Esophagus muscularis mucosa (tissue), 4 donors: ENCODE results near the gene IER3.

Experiments used
- EP300 ChIP-seq: sonication (generic); formaldehyde crosslinking; IDR thresholded peaks from one replicate; pipeline ENCODE4 v1.6.1; 2017; ENCODE audit warnings: antibody characterized with exemption
- POLR2AphosphoS5 ChIP-seq, 2 donors: sonication (generic); formaldehyde crosslinking; IDR thresholded peaks; one replicate each; pipeline ENCODE4 v1.6.1; 2017; ENCODE audit warnings: antibody characterized with exemption in 2 of 2
- TF ChIP-seq, protein P1 (sequence below), 3 experiments: fragments of 200-600 bp in 2 of 3; fragments of 450-650 bp in 1 of 3; sonication (generic) in 2 of 3; IDR thresholded peaks; one replicate each; pipeline ENCODE4 v1.5.1; 2017 to 2019; ENCODE audit warnings: antibody characterized with exemption in 3 of 3, mild to moderate bottlenecking in 2 of 3, moderate library complexity in 1 of 3

DNA sequence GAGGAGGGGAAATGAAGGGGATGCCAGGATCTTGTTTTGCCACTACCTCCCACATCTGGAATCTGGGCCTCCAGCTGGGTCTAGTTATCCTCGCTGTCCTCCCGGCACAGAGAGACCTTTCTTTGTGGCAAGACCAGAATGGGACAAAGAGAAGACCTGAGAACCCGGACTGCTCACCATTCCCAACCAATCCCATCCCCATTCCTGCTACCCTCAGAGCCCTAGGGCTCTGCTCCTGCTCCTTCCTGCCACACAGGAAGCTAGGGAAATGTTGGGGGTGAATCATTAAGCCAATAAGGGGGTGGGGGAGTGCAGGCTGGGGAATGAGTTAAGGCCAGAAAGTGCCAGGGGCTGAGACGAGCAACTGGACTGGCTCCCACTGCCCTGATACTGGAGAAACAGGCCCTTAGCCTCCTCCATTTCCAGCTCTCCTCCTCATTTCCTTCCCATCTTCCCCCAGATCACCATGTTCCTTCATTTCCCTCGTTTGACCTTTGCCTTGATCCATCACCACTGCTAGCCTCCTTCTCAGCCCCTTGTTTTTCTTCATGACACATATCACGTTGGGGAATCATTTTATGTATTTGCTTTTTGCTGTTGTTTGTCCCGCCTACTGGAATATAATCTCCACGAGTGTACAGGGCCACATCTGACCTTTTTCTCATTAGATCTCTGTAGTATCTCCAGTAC is 4.6 kb upstream of the IER3 start:
- TF ChIP-seq POLR2AphosphoS5 (IDR thresholded peaks at IDR 0.05) = no peak
- TF ChIP-seq, protein P1, sequence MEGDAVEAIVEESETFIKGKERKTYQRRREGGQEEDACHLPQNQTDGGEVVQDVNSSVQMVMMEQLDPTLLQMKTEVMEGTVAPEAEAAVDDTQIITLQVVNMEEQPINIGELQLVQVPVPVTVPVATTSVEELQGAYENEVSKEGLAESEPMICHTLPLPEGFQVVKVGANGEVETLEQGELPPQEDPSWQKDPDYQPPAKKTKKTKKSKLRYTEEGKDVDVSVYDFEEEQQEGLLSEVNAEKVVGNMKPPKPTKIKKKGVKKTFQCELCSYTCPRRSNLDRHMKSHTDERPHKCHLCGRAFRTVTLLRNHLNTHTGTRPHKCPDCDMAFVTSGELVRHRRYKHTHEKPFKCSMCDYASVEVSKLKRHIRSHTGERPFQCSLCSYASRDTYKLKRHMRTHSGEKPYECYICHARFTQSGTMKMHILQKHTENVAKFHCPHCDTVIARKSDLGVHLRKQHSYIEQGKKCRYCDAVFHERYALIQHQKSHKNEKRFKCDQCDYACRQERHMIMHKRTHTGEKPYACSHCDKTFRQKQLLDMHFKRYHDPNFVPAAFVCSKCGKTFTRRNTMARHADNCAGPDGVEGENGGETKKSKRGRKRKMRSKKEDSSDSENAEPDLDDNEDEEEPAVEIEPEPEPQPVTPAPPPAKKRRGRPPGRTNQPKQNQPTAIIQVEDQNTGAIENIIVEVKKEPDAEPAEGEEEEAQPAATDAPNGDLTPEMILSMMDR (IDR thresholded peaks at IDR 0.05) = no peak
- no peak for TF ChIP-seq EP300
